KMS-11 (cell line): Measurements from ENCODE around the gene ATP6V0D1.

Experiments
- H2AFZ ChIP-seq: fragments of 200-600 bp; sonication (generic); 2 replicates; pipeline ENCODE4 v1.6.1; 2016; ENCODE audit warnings: antibody characterized with exemption, mixed run types, low read depth
- H3K27ac ChIP-seq: fragments of 200-600 bp; sonication (generic); 2 replicates; pipeline ENCODE4 v1.6.1; 2016; ENCODE audit warnings: mild to moderate bottlenecking, mixed run types
- H3K27me3 ChIP-seq: fragments of 200-600 bp; sonication (generic); 2 replicates; pipeline ENCODE4 v1.6.1; 2017; ENCODE audit warnings: mild to moderate bottlenecking, low read depth, mixed run types, moderate library complexity; ENCODE audit not compliant: insufficient read depth
- H3K36me3 ChIP-seq: fragments of 200-600 bp; sonication (generic); 2 replicates; pipeline ENCODE4 v1.6.1; 2017; ENCODE audit warnings: mild to moderate bottlenecking, mixed run types; ENCODE audit not compliant: insufficient read depth
- H3K4me1 ChIP-seq: fragments of 200-600 bp; sonication (generic); 2 replicates; pipeline ENCODE4 v1.6.1; 2016; ENCODE audit warnings: mild to moderate bottlenecking, low read depth, mixed run types; ENCODE audit not compliant: poor library complexity, severe bottlenecking
- H3K4me2 ChIP-seq: fragments of 200-600 bp; sonication (generic); 2 replicates; pipeline ENCODE4 v1.7.0; 2016; ENCODE audit warnings: mild to moderate bottlenecking, mixed run types
- H3K4me3 ChIP-seq: fragments of 200-600 bp; sonication (generic); IDR thresholded peaks from 2 replicates; pipeline ENCODE4 v1.6.1; 2017; ENCODE audit warnings: low read depth, low read length, mixed read lengths; ENCODE audit not compliant: insufficient read depth
- H3K79me2 ChIP-seq: fragments of 200-600 bp; sonication (generic); 2 replicates; pipeline ENCODE4 v1.6.1; 2016; ENCODE audit warnings: low read depth, mixed run types; ENCODE audit not compliant: insufficient read depth
- H3K9ac ChIP-seq: fragments of 200-600 bp; sonication (generic); 2 replicates; pipeline ENCODE4 v1.6.1; 2016; ENCODE audit warnings: mild to moderate bottlenecking, mixed run types
- H4K20me1 ChIP-seq: fragments of 200-600 bp; sonication (generic); 2 replicates; pipeline ENCODE4 v1.6.1; 2016; ENCODE audit warnings: mild to moderate bottlenecking, mixed run types; ENCODE audit not compliant: insufficient read depth
- CTCF ChIP-seq: fragments of 200-600 bp; sonication (generic); conservative IDR thresholded peaks from 2 replicates; pipeline ENCODE4 v1.6.1; 2017; ENCODE audit warnings: low read depth, mild to moderate bottlenecking, antibody characterized with exemption, low read length, moderate library complexity, mixed read lengths

The ATP6V0D1 gene

GRCh38 chr16:67395105-67395457 lies 85.9 kb downstream of the ATP6V0D1 start:
- H3K27me3 ChIP-seq, result no peaks in the 10 kb centered on the region; the same call in 1 of the 2 replicates
- H3K4me2 ChIP-seq, result no peak overlapping the region
- no peaks in the 10 kb centered on the region for H3K79me2 ChIP-seq
- no peak overlapping the region for H3K4me3 ChIP-seq
- H2AFZ ChIP-seq, result no peak overlapping the region
- peaks cover 18% of the 10 kb centered on the region for H3K4me1 ChIP-seq
- no peak for TF ChIP-seq CTCF
- no peaks in the 10 kb centered on the region for H4K20me1 ChIP-seq
- H3K27ac ChIP-seq, result no peak overlapping the region
- H3K9ac ChIP-seq, result no peak overlapping the region
- H3K36me3 ChIP-seq, result no peaks in the 10 kb centered on the region

- Histone ChIP-seq H4K20me1 (no peaks in the 10 kb centered on the region), H3K4me3 (no peak overlapping the region), H3K79me2 (no peaks in the 10 kb centered on the region), H3K36me3 (no peaks in the 10 kb centered on the region), H3K9ac (no peak overlapping the region), H3K27ac (no peak overlapping the region), H2AFZ (no peak overlapping the region), H3K4me1 (peaks cover 18% of the 10 kb centered on the region), H3K4me2 (no peak overlapping the region), H3K27me3 (no peaks in the 10 kb centered on the region; the same call in 1 of the 2 replicates)
- TF ChIP-seq CTCF, result no peak
Observed at GRCh38 chr16:67394155-67395104, 86.5 kb downstream of the ATP6V0D1 start.

GRCh38 chr16:67393788-67394154 lies 87.2 kb downstream of the ATP6V0D1 start:
- no peak for TF ChIP-seq CTCF
- Histone ChIP-seq H3K9ac (no peak overlapping the region), H3K79me2 (no peaks in the 10 kb centered on the region), H4K20me1 (no peaks in the 10 kb centered on the region), H3K36me3 (no peaks in the 10 kb centered on the region), H3K4me3 (no peak overlapping the region), H3K27ac (no peak overlapping the region), H3K4me1 (peaks cover 18% of the 10 kb centered on the region), H3K4me2 (no peak overlapping the region), H3K27me3 (no peaks in the 10 kb centered on the region; the same call in 1 of the 2 replicates), H2AFZ (no peak overlapping the region)

- Histone ChIP-seq H3K79me2 (no peaks in the 10 kb centered on the region), H3K4me2 (no peak within 1 kb of the TSS), H2AFZ (no peak within 1 kb of the TSS), H3K27me3 (no peaks in the 10 kb centered on the region; the same call in 1 of the 2 replicates), H3K27ac (no peak within 1 kb of the TSS), H3K4me1 (peaks cover 18% of the 10 kb centered on the region), H3K36me3 (no peaks in the 10 kb centered on the region), H3K4me3 (no peak within 1 kb of the TSS), H3K9ac (no peak within 1 kb of the TSS), H4K20me1 (no peaks in the 10 kb centered on the region)
- no peak for TF ChIP-seq CTCF
Observed at GRCh38 chr16:67393111-67393787, 87.7 kb downstream of the ATP6V0D1 start, which contains the start of gene TPPP3. TPPP3 (minus strand) TSS chr16:67393498; CDS start chr16:67391111, 2,387 bp downstream.
